Transverse colon (tissue), 4 donors: ENCODE data around the gene LRP1B. TPM values are rescaled to one million over a fixed set of nuclear protein-coding genes. Genes with fewer than 3 reads are reported as not detected.

Experiments used
- DNase-seq: peaks from one replicate; pipeline ENCODE4 v3.0.0-alpha.2; 2019
- H3K27ac ChIP-seq, 4 donors: fragments of 200-600 bp; sonication (generic); 2 replicates each; pipeline ENCODE4 v1.5.1; 2016 to 2018; ENCODE audit warnings: inconsistent platforms in 4 of 4
- H3K27me3 ChIP-seq: fragments of 200-600 bp; sonication (generic); 2 replicates; pipeline ENCODE4 v1.5.1; 2017; ENCODE audit warnings: inconsistent platforms
- H3K36me3 ChIP-seq, 4 donors: fragments of 200-600 bp; sonication (generic); 2 replicates each; pipeline ENCODE4 v1.5.1; 2017 to 2019; ENCODE audit warnings: inconsistent platforms in 4 of 4
- H3K4me1 ChIP-seq, 4 donors: fragments of 200-600 bp; sonication (generic); 2 replicates each; pipeline ENCODE4 v1.5.1; 2017 to 2020; ENCODE audit warnings: inconsistent platforms in 4 of 4
- H3K4me3 ChIP-seq, 4 donors: fragments of 200-600 bp; sonication (generic); 1 replicate in 1 of 4; 2 replicates in 3 of 4; pipeline versions ENCODE4 v1.5.1 to v1.6.1; 2017 to 2019; ENCODE audit warnings: inconsistent platforms in 4 of 4
- H3K9me3 ChIP-seq, 2 donors: fragments of 200-600 bp; sonication (generic); 2 replicates each; pipeline ENCODE4 v1.5.1; 2017 to 2019; ENCODE audit warnings: inconsistent platforms in 2 of 2
- EP300 ChIP-seq: sonication (generic); formaldehyde crosslinking; IDR thresholded peaks from one replicate; pipeline ENCODE4 v1.6.1; 2017; ENCODE audit warnings: antibody characterized with exemption, low read depth
- POLR2A ChIP-seq: fragments of 450-650 bp; IDR thresholded peaks from one replicate; pipeline ENCODE4 v1.6.1; 2016; ENCODE audit warnings: antibody characterized with exemption, mild to moderate bottlenecking, moderate library complexity
- POLR2AphosphoS5 ChIP-seq, 3 donors: sonication (generic); formaldehyde crosslinking; IDR thresholded peaks; one replicate each; pipeline ENCODE4 v1.6.1; 2016; ENCODE audit warnings: antibody characterized with exemption in 3 of 3
- WGBS, 2 donors: methylation state at CpG; one replicate each; pipeline ENCODE4 v1.1.5; 2018; ENCODE audit warnings: low coverage in 1 of 2; 5-methylcytosine and 5-hydroxymethylcytosine counted together
- in situ Hi-C, 4 donors: fragments of 200-750 bp; cut with MboI; loops; one replicate each; pipeline versions ENCODE4 v1.15.0 to v1.15.1; 2017; ENCODE audit warnings: low sequenced_read_pairs in 3 of 4, low pct_ligation_motif_present in 1 of 4, low pct_unique_long_range_greater_than_20kb in 1 of 4
- intact Hi-C: fragments of 100-400 bp; cut with DNase I; formaldehyde crosslinking; loops from one replicate; pipeline ENCODE4 v1.15.1; 2023; ENCODE audit warnings: low total_unique reads
- total RNA-seq, 4 donors: library from RNA; depleted of rRNA; stranded (reverse); fragments of >200 nt; gene quantifications; one replicate each; pipeline ENCODE4 v1.1.0, GENCODE V29; 2016
- TF ChIP-seq, protein P1 (sequence below), 5 experiments: fragments of 200-600 bp in 3 of 5; fragments of 450-650 bp in 2 of 5; sonication (generic) in 3 of 5; IDR thresholded peaks; 1 replicate in 2 of 5; 2 replicates in 3 of 5; pipeline ENCODE4 v1.5.1; 2016 to 2017; ENCODE audit warnings: antibody characterized with exemption in 5 of 5, inconsistent platforms in 3 of 5, mild to moderate bottlenecking in 2 of 5, moderate library complexity in 1 of 5

Gene LRP1B
- total RNA-seq, 4 donors from 2014 or later, result 0.48 to 5.4 (median 0.82) TPM; not detected in 1

DNA sequence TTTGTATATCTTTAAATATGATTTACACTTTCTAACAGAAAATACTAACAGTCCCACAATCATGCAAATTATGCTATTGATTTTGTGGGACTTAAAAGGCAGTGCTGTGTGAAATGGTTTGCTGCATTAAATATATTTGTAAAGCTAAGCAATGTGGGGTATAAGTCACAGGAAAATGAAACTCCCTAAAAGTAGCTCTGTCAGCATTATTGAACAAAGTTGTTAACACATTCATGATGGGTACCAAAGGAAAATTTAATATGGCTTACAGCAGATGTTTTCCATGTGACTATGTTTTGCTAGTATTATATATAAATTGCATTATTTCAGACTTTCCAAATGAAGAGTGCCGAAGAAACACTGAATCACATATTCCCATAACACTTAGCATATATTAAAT lies 1450.0 kb downstream of the LRP1B start:
- H3K4me3 ChIP-seq, result no peak overlapping the region
- H3K4me1 ChIP-seq, result no peaks in the 10 kb centered on the region
- TF ChIP-seq POLR2A, result no peak
- TF ChIP-seq POLR2AphosphoS5 (IDR thresholded peaks at IDR 0.05), result no peak
- TF ChIP-seq EP300, result no peak
- TF ChIP-seq, protein P1, sequence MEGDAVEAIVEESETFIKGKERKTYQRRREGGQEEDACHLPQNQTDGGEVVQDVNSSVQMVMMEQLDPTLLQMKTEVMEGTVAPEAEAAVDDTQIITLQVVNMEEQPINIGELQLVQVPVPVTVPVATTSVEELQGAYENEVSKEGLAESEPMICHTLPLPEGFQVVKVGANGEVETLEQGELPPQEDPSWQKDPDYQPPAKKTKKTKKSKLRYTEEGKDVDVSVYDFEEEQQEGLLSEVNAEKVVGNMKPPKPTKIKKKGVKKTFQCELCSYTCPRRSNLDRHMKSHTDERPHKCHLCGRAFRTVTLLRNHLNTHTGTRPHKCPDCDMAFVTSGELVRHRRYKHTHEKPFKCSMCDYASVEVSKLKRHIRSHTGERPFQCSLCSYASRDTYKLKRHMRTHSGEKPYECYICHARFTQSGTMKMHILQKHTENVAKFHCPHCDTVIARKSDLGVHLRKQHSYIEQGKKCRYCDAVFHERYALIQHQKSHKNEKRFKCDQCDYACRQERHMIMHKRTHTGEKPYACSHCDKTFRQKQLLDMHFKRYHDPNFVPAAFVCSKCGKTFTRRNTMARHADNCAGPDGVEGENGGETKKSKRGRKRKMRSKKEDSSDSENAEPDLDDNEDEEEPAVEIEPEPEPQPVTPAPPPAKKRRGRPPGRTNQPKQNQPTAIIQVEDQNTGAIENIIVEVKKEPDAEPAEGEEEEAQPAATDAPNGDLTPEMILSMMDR (IDR thresholded peaks at IDR 0.05), result no peak
- DNase-seq, result no peak
- in situ Hi-C loops, result no loop called here
- intact Hi-C loops, result no loop called here
- no peak overlapping the region for H3K27ac ChIP-seq
- no peaks in the 10 kb centered on the region for H3K27me3 ChIP-seq
- no peaks in the 10 kb centered on the region for H3K36me3 ChIP-seq
- no peaks in the 10 kb centered on the region for H3K9me3 ChIP-seq
- WGBS, 2 donors, result 86 to 100% methylated on average over 1 of the region's 1 CpG

DNA sequence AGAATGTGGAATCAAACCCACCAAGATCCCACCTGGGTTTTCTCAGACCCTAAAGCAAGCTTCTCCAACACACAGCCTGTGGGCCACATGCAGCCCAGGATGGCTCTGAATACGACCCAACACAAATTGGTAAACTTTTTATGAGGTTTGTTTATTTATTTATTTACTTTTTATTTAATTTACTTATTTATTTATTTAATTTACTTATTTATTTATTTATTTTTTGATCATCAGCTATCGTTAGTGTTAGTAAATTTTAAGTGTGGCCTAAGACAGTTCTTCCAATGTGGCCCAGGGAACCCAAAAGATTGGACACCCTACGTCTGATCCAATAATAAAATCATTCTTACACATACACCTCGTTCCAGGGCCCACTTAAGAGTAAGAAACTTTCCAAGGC lies 1451.1 kb downstream of the LRP1B start:
- TF ChIP-seq POLR2AphosphoS5 (IDR thresholded peaks at IDR 0.05) (no peak), EP300 (no peak), POLR2A (no peak)
- TF ChIP-seq, protein P1 (IDR thresholded peaks at IDR 0.05), result no peak
- H3K27me3 ChIP-seq, result no peaks in the 10 kb centered on the region
- no peak overlapping the region for H3K27ac ChIP-seq
- no peak for DNase-seq
- H3K36me3 ChIP-seq, result no peaks in the 10 kb centered on the region
- H3K4me1 ChIP-seq, result no peaks in the 10 kb centered on the region
- H3K4me3 ChIP-seq, result no peak overlapping the region
- in situ Hi-C loops, result no loop called here
- H3K9me3 ChIP-seq, result no peaks in the 10 kb centered on the region
- WGBS, 2 donors, result 69 to 74% methylated on average over 4 of the region's 4 CpGs
- intact Hi-C loops, result no loop called here

DNA sequence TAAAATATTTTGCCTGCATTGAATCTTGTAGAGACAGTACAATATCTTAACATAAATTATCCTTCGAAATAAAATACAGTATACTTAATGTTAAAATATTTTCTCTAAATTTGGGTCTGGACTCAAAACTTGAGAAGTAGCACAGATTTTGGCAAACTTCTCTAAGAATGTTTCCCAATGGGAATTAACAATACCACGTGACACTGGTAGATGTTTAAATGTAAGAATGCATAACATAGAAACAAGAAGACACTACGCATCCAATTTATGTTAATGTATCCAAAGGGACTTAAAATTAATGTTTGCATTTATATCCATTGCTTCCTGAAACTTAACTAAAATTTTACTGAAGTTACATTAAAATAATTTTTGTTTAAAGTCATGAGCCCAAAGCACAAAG lies 1460.9 kb downstream of the LRP1B start:
- no peak overlapping the region for H3K4me3 ChIP-seq
- TF ChIP-seq, protein P1 (IDR thresholded peaks at IDR 0.05), result no peak
- TF ChIP-seq POLR2AphosphoS5 (IDR thresholded peaks at IDR 0.05), result no peak
- no peak for TF ChIP-seq POLR2A
- TF ChIP-seq EP300, result no peak
- H3K9me3 ChIP-seq, result no peaks in the 10 kb centered on the region
- in situ Hi-C loops (no loop called here), intact Hi-C loops (no loop called here)
- no peaks in the 10 kb centered on the region for H3K36me3 ChIP-seq
- H3K27me3 ChIP-seq, result no peaks in the 10 kb centered on the region
- no peak overlapping the region for H3K27ac ChIP-seq
- WGBS, 2 donors, result 56 to 79% methylated on average over 3 of the region's 3 CpGs
- no peak for DNase-seq
- no peaks in the 10 kb centered on the region for H3K4me1 ChIP-seq

DNA sequence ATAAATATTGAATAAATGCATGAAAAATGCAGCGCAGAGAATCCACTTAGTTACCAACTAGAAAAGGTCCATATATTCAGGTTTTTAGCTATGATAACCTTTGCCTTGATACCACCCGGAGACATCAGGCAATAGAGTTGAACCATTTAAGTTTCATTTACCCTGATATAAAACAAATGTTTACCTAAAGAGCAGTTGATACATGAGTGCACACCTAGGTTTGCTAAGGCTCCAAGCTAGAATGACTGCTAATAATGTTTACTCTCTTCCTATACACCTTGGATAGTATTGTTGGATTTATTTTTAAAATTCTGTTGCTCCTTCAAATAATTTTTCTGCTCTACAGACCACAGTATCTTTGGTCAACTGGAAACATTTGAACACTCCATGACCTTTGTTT lies 1463.6 kb downstream of the LRP1B start:
- WGBS, 2 donors, result 63 to 66% methylated on average over 2 of the region's 2 CpGs
- DNase-seq, result no peak

More for the DNA sequence above, 1463.6 kb downstream of the LRP1B start:
- Histone ChIP-seq H3K27ac (peak overlapping the region in 1 of 4 donors; percentile 11), H3K36me3 (no peaks in the 10 kb centered on the region), H3K4me1 (no peaks in the 10 kb centered on the region), H3K9me3 (no peaks in the 10 kb centered on the region), H3K4me3 (no peak overlapping the region), H3K27me3 (no peaks in the 10 kb centered on the region)
- in situ Hi-C loops (no loop called here), intact Hi-C loops (no loop called here)
- TF ChIP-seq, protein P1 (IDR thresholded peaks at IDR 0.05), result no peak
- no peak for TF ChIP-seq POLR2AphosphoS5 (IDR thresholded peaks at IDR 0.05)
- TF ChIP-seq EP300, result no peak
- no peak for TF ChIP-seq POLR2A
